ENCODE data around the gene NUPR2.
"Not testable (repeated sequence)": the region's sequence is repeated elsewhere in the genome, so short reads cannot be mapped to it uniquely, and the experiment has no call there.

NUPR2 gene

DNA sequence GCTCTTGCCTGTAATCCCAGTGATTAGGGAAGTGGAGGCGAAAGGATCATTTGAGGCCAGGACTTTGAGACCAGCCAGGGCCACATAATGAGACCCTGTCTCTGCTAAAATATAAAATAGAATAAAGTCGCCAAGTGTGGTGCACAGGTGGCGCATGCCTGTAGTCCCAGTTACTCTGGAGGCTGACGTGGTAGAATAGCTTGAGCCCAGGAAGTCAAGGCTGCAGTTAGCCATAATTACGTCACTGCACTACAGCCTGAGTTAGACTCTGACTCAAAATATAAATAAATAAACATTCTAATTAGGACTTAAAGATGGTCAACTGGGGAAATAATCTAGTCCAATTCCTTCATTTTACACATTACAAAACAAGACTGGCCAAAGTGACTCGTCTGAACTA lies 10.7 kb downstream of the NUPR2 start:
- Histone ChIP-seq H3K4me1 (ENCODE audit: control insufficient read depth, insufficient read depth, low read length) (peaks cover 16% of the 10 kb centered on the region), H3K4me3 (ENCODE audit: low read length) (peak overlapping the region; percentile 99), H3K9me3 (ENCODE audit: control insufficient read depth, low read length) (no peaks in the 10 kb centered on the region), H3K36me3 (ENCODE audit: control insufficient read depth, insufficient read depth, low read length, severe bottlenecking) (peaks cover 38% of the 10 kb centered on the region), H3K27me3 (replicated peaks; ENCODE audit: control insufficient read depth, insufficient read depth, low read length) (no peaks in the 10 kb centered on the region), H3K9ac (ENCODE audit: low read length) (peak overlapping the region; percentile 99)
- DNase-seq (ENCODE audit: low read depth) = peak; percentile 80

DNA sequence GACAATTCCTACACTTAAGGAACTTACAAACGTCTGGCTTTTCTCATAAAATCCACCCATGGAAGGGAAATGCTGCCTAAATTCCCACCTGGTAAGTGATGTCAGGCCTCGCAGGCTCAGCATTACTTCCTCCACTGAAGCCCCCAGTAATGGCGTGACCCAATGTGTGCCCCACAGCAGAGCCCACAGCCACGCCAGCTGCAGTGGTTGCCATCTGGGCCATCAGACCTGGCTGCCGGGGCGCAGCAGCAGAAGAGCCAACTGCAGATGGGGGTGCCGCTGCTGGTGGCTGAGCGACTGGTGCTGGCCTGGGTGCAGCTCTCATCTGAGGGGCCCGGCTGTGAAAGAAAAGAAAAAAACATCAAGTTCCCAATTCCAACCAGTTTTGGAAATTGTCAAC lies 12.1 kb downstream of the NUPR2 start:
- not testable (repeated sequence) for H3K9ac ChIP-seq (ENCODE audit: low read length); H3K27me3 ChIP-seq (replicated peaks; ENCODE audit: control insufficient read depth, insufficient read depth, low read length); H3K9me3 ChIP-seq (ENCODE audit: control insufficient read depth, low read length); DNase-seq (ENCODE audit: low read depth); H3K4me3 ChIP-seq (ENCODE audit: low read length)
- Histone ChIP-seq H3K4me1 (ENCODE audit: control insufficient read depth, insufficient read depth, low read length) (peaks cover 16% of the 10 kb centered on the region), H3K36me3 (ENCODE audit: control insufficient read depth, insufficient read depth, low read length, severe bottlenecking) (peaks cover 51% of the 10 kb centered on the region)

DNA sequence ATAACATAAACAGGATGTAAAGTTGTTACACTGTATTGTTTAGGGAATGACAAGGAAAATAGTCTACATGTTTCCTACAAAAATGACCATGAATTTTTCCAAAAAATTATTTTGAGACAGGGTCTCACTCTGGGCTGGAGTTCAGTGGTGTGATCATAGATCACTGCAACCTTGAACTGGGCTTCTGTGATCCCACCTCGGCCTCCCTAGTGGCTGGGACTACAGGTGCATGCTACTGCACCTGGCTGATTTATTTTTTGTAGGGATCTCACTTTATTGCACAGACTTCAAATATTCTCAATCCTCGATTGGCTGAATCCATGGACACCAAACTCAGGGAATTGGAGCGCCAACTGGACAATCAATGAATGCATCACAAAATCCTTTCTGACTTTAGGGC lies 16.6 kb downstream of the NUPR2 start:
- H3K27me3 ChIP-seq (replicated peaks; ENCODE audit: control insufficient read depth, insufficient read depth, low read length) = no peaks in the 10 kb centered on the region
- H3K9me3 ChIP-seq (ENCODE audit: control insufficient read depth, low read length) = no peaks in the 10 kb centered on the region
- H3K4me1 ChIP-seq (ENCODE audit: control insufficient read depth, insufficient read depth, low read length) = peaks cover 14% of the 10 kb centered on the region
- no peak overlapping the region for H3K9ac ChIP-seq (ENCODE audit: low read length)
- peaks cover 51% of the 10 kb centered on the region for H3K36me3 ChIP-seq (ENCODE audit: control insufficient read depth, insufficient read depth, low read length, severe bottlenecking)
- DNase-seq (ENCODE audit: low read depth) = no peak
- no peak overlapping the region for H3K4me3 ChIP-seq (ENCODE audit: low read length)

DNA sequence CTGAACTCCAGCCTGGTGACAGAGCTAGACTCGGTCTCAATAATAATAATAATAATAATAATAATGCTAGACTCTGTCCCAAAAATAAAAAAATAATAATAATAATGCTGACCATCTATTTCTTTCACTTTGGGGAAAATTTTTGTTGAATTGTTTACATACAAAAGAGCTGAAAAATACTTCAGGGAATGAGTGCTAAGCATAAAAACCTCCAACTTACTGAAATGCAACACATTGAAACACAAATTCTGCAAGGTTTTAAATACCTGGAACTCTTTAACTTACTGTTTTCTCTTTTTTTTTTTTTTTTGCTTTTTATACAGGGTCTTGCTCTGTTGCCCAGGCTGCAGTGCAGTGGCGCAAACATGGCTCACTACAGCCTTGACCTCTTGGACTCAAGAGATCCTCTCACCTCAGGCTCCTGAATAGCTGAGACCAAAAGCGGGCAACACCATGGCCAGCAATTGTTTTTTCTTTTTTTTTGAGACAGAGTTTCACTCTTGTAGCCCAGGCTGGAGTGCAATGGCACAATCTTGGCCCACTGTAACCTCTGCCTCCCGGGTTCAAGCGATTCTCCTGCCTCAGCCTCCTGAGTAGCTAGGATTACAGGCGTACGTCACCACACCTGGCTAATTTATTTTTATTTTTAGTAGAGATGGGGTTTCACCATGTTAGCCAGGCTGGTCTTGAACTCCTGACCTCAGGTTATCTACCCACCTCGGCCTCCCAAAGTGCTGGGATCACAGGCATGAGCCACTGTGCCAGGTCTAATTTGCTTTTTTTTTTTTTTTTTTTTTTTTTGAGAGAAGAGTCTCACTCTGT lies 17.8 kb downstream of the NUPR2 start:
- H3K36me3 ChIP-seq (ENCODE audit: control insufficient read depth, insufficient read depth, low read length, severe bottlenecking) = peaks cover 42% of the 10 kb centered on the region
- not testable (repeated sequence) for H3K9ac ChIP-seq (ENCODE audit: low read length); H3K9me3 ChIP-seq (ENCODE audit: control insufficient read depth, low read length); H3K27me3 ChIP-seq (replicated peaks; ENCODE audit: control insufficient read depth, insufficient read depth, low read length); H3K4me3 ChIP-seq (ENCODE audit: low read length)
- peaks cover 12% of the 10 kb centered on the region for H3K4me1 ChIP-seq (ENCODE audit: control insufficient read depth, insufficient read depth, low read length)
- peak; percentile 5 for DNase-seq (ENCODE audit: low read depth)

DNA sequence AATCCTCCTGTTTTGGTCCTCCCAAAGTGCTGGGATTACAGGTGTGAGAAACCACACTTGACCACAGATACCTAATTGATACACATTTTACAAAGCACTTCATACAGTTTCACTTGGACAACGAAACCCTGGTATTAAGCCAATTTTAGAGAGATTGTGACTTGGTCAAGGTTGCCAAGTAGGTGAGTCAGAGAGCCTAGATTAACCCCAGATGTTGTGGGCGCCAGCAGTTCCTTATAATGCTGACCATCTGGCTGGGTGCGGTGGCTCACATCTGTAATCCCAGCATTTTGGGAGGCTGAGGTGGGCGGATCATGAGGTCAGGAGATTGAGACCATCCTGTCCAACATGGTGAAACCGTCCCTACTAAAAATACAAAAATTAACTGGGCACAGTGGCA lies 18.5 kb downstream of the NUPR2 start:
- peak; percentile 96 for DNase-seq (ENCODE audit: low read depth)
- Histone ChIP-seq H3K9me3 (ENCODE audit: control insufficient read depth, low read length) (no peaks in the 10 kb centered on the region), H3K4me3 (ENCODE audit: low read length) (no peak overlapping the region)

DNA sequence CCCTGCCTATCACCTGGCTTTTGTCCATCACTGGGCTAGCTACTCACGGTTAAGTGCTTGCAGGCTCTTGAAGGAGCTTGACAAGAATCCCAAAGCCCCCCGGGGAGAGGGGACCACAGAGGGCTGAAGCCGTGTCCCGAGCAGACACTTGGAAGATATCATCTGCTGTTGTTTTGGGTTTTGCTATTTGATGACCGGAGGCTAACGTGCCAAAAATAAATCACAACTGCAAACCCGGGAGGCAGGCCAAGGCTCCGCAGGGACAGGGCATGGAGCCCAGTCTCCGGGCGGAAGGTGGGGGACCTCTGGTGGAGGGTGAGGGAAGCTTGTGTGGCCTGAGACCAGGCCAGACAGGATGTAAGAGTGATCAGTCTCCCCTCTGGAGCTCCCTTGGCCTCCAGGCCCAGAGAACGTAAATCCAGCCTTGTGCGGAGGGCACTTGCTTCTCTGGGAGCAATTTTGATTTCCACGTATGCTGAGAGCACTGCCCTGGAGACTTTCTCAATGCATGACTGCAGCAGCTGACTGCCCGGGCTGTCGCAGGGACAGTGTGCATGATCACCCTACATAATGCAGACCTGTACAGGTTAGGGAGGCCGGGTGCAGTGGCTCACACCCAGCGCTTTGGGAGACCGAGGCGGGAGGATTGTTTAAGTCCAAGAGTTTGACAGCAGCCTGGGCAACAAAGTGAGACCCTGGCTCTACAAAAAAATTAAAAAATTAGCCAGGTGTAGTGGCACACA lies 23.3 kb downstream of the NUPR2 start, which contains the start of gene PHKG1:
PHKG1 (minus strand) TSS at position 164 of the 743 bp plus-strand sequence. CDS start 4,011 bp downstream, outside the sequence.
- DNase-seq (ENCODE audit: low read depth) = peak; percentile 92
- Histone ChIP-seq H3K36me3 (ENCODE audit: control insufficient read depth, insufficient read depth, low read length, severe bottlenecking) (peaks cover 11% of the 10 kb centered on the region), H3K9ac (ENCODE audit: low read length) (peak within 1 kb of the TSS; percentile 89), H3K27me3 (replicated peaks; ENCODE audit: control insufficient read depth, insufficient read depth, low read length) (no peaks in the 10 kb centered on the region), H3K4me3 (ENCODE audit: low read length) (peak within 1 kb of the TSS; percentile 79), H3K4me1 (ENCODE audit: control insufficient read depth, insufficient read depth, low read length) (peaks cover 31% of the 10 kb centered on the region), H3K9me3 (ENCODE audit: control insufficient read depth, low read length) (no peaks in the 10 kb centered on the region)

More for the DNA sequence above, 18.5 kb downstream of the NUPR2 start:
- Histone ChIP-seq H3K27me3 (replicated peaks; ENCODE audit: control insufficient read depth, insufficient read depth, low read length) (no peaks in the 10 kb centered on the region), H3K36me3 (ENCODE audit: control insufficient read depth, insufficient read depth, low read length, severe bottlenecking) (peaks cover 35% of the 10 kb centered on the region), H3K4me1 (ENCODE audit: control insufficient read depth, insufficient read depth, low read length) (peaks cover 17% of the 10 kb centered on the region), H3K9ac (ENCODE audit: low read length) (no peak overlapping the region)

DNA sequence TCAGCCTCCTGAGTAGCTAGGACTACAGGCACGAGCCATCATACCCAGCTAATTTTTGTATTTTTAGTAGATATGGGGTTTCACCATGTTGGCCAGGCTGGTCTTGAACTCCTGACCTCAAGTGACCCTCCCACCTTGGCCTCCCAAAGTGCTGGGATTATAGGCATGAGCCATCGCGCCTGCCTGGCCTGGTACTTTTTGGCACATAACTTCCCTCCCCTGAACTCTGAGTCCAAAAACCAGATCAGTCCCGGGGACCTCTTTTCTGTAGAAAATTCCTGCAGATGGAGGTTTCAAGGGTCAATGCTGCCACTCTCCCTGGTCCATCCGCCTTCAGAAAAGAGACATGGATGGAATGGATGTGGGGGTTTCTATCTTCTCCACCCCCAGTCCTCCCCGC lies 23.8 kb downstream of the NUPR2 start:
- peaks cover 25% of the 10 kb centered on the region for H3K4me1 ChIP-seq (ENCODE audit: control insufficient read depth, insufficient read depth, low read length)
- not testable (repeated sequence) for H3K27me3 ChIP-seq (replicated peaks; ENCODE audit: control insufficient read depth, insufficient read depth, low read length); H3K9me3 ChIP-seq (ENCODE audit: control insufficient read depth, low read length); DNase-seq (ENCODE audit: low read depth)
- H3K36me3 ChIP-seq (ENCODE audit: control insufficient read depth, insufficient read depth, low read length, severe bottlenecking) = peaks cover 17% of the 10 kb centered on the region
- H3K9ac ChIP-seq (ENCODE audit: low read length) = peak overlapping the region; percentile 89
- H3K4me3 ChIP-seq (ENCODE audit: low read length) = peak overlapping the region; percentile 79

DNA sequence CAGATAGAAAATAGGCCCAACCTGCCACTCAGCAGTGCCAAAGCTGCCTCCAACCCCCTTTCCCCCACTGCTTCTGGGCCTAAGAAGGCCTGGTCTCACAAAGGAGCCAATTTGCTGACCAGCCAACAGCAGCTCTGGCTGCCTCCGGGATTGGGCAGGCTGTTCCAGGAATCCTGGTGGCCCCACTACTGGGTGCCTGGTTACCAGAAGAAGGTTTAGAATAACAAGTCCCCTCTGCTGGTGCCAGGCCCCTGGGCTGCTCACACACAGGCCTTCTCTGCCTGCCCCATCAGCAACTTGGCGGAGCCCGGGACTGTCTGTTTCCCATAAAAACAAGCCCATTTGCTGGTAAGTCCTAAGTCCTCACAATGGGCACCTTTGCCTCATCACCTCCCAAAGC lies 24.6 kb downstream of the NUPR2 start:
- Histone ChIP-seq H3K27me3 (replicated peaks; ENCODE audit: control insufficient read depth, insufficient read depth, low read length) (no peaks in the 10 kb centered on the region), H3K4me3 (ENCODE audit: low read length) (peak overlapping the region; percentile 79), H3K9me3 (ENCODE audit: control insufficient read depth, low read length) (no peaks in the 10 kb centered on the region), H3K36me3 (ENCODE audit: control insufficient read depth, insufficient read depth, low read length, severe bottlenecking) (peaks cover 23% of the 10 kb centered on the region), H3K4me1 (ENCODE audit: control insufficient read depth, insufficient read depth, low read length) (peaks cover 24% of the 10 kb centered on the region), H3K9ac (ENCODE audit: low read length) (peak overlapping the region; percentile 89)
- peak; percentile 60 for DNase-seq (ENCODE audit: low read depth)

DNA sequence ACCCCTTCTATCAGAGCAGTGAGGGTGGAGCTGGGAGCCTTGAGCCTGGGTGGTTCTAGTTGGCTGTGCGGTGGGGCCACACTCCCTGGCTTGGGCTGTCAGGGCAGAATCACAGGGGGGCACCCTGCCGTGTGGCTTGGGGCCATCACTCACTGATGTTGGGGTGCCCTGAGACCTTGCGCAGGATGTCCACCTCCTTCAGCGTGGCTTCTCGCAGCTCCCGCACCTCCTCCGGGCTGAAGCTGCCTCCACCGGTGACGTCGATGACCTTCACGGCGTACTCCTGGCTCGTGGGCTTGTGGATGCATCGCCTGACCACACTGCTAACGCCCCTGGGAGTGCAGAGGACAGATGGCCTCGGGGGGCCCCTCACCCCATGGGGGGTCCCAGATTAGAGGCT lies 28.8 kb downstream of the NUPR2 start:
- no peak for DNase-seq (ENCODE audit: low read depth)
- Histone ChIP-seq H3K4me3 (ENCODE audit: low read length) (no peak overlapping the region), H3K27me3 (replicated peaks; ENCODE audit: control insufficient read depth, insufficient read depth, low read length) (no peaks in the 10 kb centered on the region), H3K36me3 (ENCODE audit: control insufficient read depth, insufficient read depth, low read length, severe bottlenecking) (peaks cover 47% of the 10 kb centered on the region), H3K4me1 (ENCODE audit: control insufficient read depth, insufficient read depth, low read length) (peaks cover 22% of the 10 kb centered on the region), H3K9ac (ENCODE audit: low read length) (no peak overlapping the region), H3K9me3 (ENCODE audit: control insufficient read depth, low read length) (no peaks in the 10 kb centered on the region)

DNA sequence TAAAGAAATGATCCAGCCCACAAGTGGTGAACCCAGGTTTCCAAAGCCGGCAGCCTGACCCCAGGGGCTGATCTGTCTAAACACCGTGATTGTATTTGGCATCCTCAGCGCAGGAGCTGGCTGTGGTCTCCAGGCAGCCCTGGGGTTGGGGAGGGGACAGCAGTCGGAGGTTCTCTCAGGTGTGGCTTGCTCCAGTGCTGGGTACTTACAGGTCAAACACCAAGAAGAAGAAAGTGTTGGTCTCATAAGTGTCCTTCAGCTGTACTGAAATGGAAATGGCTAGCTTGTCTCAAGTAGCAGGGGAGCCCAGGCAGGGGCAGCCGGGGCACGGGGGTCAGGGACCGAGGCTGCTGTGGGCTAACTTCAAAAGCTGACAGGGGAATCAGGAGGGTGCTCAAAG lies 29.5 kb downstream of the NUPR2 start:
- Histone ChIP-seq H3K4me3 (ENCODE audit: low read length) (no peak overlapping the region), H3K27me3 (replicated peaks; ENCODE audit: control insufficient read depth, insufficient read depth, low read length) (no peaks in the 10 kb centered on the region), H3K9me3 (ENCODE audit: control insufficient read depth, low read length) (no peaks in the 10 kb centered on the region), H3K36me3 (ENCODE audit: control insufficient read depth, insufficient read depth, low read length, severe bottlenecking) (peaks cover 54% of the 10 kb centered on the region), H3K4me1 (ENCODE audit: control insufficient read depth, insufficient read depth, low read length) (peaks cover 15% of the 10 kb centered on the region), H3K9ac (ENCODE audit: low read length) (no peak overlapping the region)
- no peak for DNase-seq (ENCODE audit: low read depth)

DNA sequence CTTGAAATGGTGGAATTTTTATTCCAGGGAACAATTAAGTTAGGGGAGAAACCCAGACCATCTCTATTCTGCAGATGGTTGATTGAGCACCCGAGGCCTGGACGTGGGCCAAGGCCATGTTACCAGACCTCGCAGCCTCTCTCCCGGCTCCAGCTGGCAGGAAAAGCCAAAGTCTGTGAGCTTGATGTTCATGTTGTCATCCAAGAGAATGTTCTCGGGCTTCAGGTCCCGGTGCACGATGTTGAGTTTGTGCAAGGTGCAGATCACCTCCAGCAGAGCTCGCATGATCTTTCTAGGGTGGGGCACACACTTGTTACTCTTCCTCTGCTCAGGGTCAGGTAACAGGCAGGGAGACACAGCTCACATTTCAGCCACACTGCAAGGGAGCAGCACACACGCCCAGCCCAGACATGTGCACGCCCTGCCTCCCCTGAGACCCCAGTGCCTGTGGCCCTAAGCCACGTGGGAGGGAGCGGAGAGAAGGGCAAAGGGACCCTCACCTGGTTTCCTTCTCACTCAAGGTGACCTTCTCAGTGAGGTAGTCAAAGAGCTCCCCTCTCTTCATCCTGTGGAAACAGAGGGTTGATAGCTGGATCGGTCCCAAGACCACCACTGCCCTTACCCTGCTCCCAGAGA lies 32.9 kb downstream of the NUPR2 start:
- Histone ChIP-seq H3K36me3 (ENCODE audit: control insufficient read depth, insufficient read depth, low read length, severe bottlenecking) (peaks cover 62% of the 10 kb centered on the region), H3K9me3 (ENCODE audit: control insufficient read depth, low read length) (no peaks in the 10 kb centered on the region), H3K9ac (ENCODE audit: low read length) (no peak overlapping the region), H3K4me1 (ENCODE audit: control insufficient read depth, insufficient read depth, low read length) (peaks cover 24% of the 10 kb centered on the region), H3K27me3 (replicated peaks; ENCODE audit: control insufficient read depth, insufficient read depth, low read length) (no peaks in the 10 kb centered on the region), H3K4me3 (ENCODE audit: low read length) (no peak overlapping the region)
- DNase-seq (ENCODE audit: low read depth) = no peak
